Spinal cord (tissue), 10 donors: ENCODE measurements around the gene PSMD6. TPM values are rescaled to one million over a fixed set of nuclear protein-coding genes. Genes with fewer than 3 reads are reported as not detected.

Experiments used
- DNase-seq, 6 donors: peaks; one replicate each; pipeline versions ENCODE4 v3.0.0 to v3.0.0-alpha.2; 2013 to 2015; ENCODE audit warnings: low spot score in 6 of 6, low read depth in 4 of 6
- H3K27ac ChIP-seq: one replicate; pipeline ENCODE4 v1.5.1; 2013; ENCODE audit warnings: low read depth, low read length, control low read depth
- H3K27me3 ChIP-seq: one replicate; pipeline ENCODE4 v1.6.1; 2013; ENCODE audit warnings: low read length; ENCODE audit not compliant: control insufficient read depth, insufficient read depth
- H3K36me3 ChIP-seq: one replicate; pipeline ENCODE4 v1.6.1; 2013; ENCODE audit warnings: low read length; ENCODE audit not compliant: control insufficient read depth, insufficient read depth
- H3K4me1 ChIP-seq: one replicate; pipeline ENCODE4 v1.6.1; 2013; ENCODE audit warnings: low read length; ENCODE audit not compliant: control insufficient read depth, insufficient read depth
- H3K4me3 ChIP-seq: one replicate; pipeline ENCODE4 v1.5.1; 2013; ENCODE audit warnings: low read depth, low read length, control low read depth
- H3K9me3 ChIP-seq: one replicate; pipeline ENCODE4 v1.6.1; 2013; ENCODE audit warnings: low read length; ENCODE audit not compliant: control insufficient read depth, insufficient read depth
- WGBS: methylation state at CpG from one replicate; pipeline ENCODE4 v1.1.5; 2013; ENCODE audit warnings: missing lambda C conversion rate; ENCODE audit not compliant: insufficient coverage; 5-methylcytosine and 5-hydroxymethylcytosine counted together
- polyA plus RNA-seq, 2 donors: library from polyadenylated mRNA; unstranded; fragments of 120-200 nt; gene quantifications; one replicate each; pipeline ENCODE4 v1.2.1, GENCODE V29; 2013; ENCODE audit not compliant: insufficient read length in 2 of 2
- total RNA-seq, 2 donors: library from RNA; depleted of rRNA in 1 of 2; stranded (reverse); fragments of 120-200 nt in 1 of 2; fragments of >200 nt in 1 of 2; gene quantifications; one replicate each; pipeline versions ENCODE4 v1.2.3 to v1.2.4, GENCODE V29; 2013 to 2014
- donor health status: healthy.

The PSMD6 gene
- total and polyA plus RNA-seq, 4 donors: 71.0 to 101 (median 87.7) TPM

GRCh38 chr3:64059484-64060175, 36.3 kb upstream of the PSMD6 start:
- no CpG with 5 or more reads among the region's 3 CpGs for WGBS
- H3K9me3 ChIP-seq: no peaks in the 10 kb centered on the region
- H3K4me3 ChIP-seq: no peak overlapping the region
- no peak overlapping the region for H3K27ac ChIP-seq
- DNase-seq: no peak
- H3K4me1 ChIP-seq: no peaks in the 10 kb centered on the region
- no peaks in the 10 kb centered on the region for H3K36me3 ChIP-seq
- H3K27me3 ChIP-seq: no peaks in the 10 kb centered on the region

GRCh38 chr3:64058566-64058965, 35.3 kb upstream of the PSMD6 start:
- Histone ChIP-seq H3K9me3 (no peaks in the 10 kb centered on the region), H3K4me1 (no peaks in the 10 kb centered on the region), H3K36me3 (no peaks in the 10 kb centered on the region), H3K4me3 (no peak overlapping the region), H3K27me3 (no peaks in the 10 kb centered on the region), H3K27ac (no peak overlapping the region)
- peak in 1 of 6 donors; percentile 65 for DNase-seq
- WGBS: 57% methylated on average over 1 of the region's 4 CpGs

DNA sequence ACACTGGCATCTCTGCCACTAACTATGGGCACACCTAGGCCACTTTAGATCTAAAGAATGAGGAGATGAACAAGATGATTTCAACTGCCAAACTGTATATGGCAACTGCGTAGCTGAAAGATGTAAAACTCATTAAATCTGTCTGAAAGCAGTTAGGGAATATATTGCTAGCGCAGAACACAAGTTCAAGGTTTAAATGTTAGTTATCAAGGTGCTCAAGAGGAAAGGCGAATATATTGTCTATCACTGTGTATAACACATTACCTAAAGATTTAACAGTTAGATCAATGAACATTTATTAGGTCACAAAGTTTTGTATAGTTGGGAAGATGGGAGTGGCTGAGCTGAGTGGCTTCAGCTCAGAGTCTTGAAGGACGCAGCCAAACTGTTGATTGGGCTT, 33.9 kb upstream of the PSMD6 start:
- H3K27me3 ChIP-seq: no peaks in the 10 kb centered on the region
- H3K9me3 ChIP-seq: no peaks in the 10 kb centered on the region
- no peak overlapping the region for H3K4me3 ChIP-seq
- WGBS: 100% methylated on average over 1 of the region's 4 CpGs
- no peaks in the 10 kb centered on the region for H3K4me1 ChIP-seq
- H3K36me3 ChIP-seq: no peaks in the 10 kb centered on the region
- no peak overlapping the region for H3K27ac ChIP-seq
- no peak for DNase-seq

- DNase-seq: no peak
- H3K4me1 ChIP-seq: no peaks in the 10 kb centered on the region
- H3K36me3 ChIP-seq: no peaks in the 10 kb centered on the region
- no peaks in the 10 kb centered on the region for H3K9me3 ChIP-seq
- H3K4me3 ChIP-seq: no peak overlapping the region
- H3K27ac ChIP-seq: no peak overlapping the region
- H3K27me3 ChIP-seq: no peaks in the 10 kb centered on the region
- WGBS: no CpG with 5 or more reads among the region's 3 CpGs
Observed at GRCh38 chr3:64056606-64057180, 33.4 kb upstream of the PSMD6 start.

- no peak for DNase-seq
- Histone ChIP-seq H3K4me3 (no peak overlapping the region), H3K9me3 (no peaks in the 10 kb centered on the region), H3K27me3 (no peaks in the 10 kb centered on the region), H3K4me1 (no peaks in the 10 kb centered on the region), H3K27ac (no peak overlapping the region), H3K36me3 (no peaks in the 10 kb centered on the region)
- no CpG with 5 or more reads among the region's 2 CpGs for WGBS
Observed at GRCh38 chr3:64055076-64055475, 31.8 kb upstream of the PSMD6 start.

DNA sequence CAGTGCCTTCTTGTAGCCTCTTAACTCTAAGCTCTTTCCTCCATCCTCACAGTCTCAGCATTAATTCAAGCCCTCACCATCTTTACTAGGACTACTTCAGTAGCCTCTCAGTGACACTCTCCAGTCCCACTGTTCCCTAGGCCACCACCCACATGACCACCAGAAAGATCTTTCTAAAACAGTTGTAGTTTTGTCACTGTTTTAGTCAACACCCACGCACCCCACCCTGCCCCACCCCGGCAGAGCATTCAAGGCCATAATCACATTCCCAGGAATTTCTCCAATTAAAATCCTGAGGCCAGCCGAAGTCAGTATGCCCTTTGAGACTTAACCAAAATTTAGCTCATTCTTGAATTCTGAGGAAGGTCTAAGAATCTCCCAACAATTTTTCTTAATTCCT, 31.2 kb upstream of the PSMD6 start:
- 60% methylated on average over 1 of the region's 3 CpGs for WGBS
- no peaks in the 10 kb centered on the region for H3K27me3 ChIP-seq

GRCh38 chr3:64053581-64053980, 30.3 kb upstream of the PSMD6 start:
- Histone ChIP-seq H3K27me3 (no peaks in the 10 kb centered on the region), H3K36me3 (no peaks in the 10 kb centered on the region), H3K4me1 (no peaks in the 10 kb centered on the region), H3K9me3 (no peaks in the 10 kb centered on the region), H3K4me3 (no peak overlapping the region), H3K27ac (no peak overlapping the region)
- peak in 2 of 6 donors; percentile 68 to 94 for DNase-seq
- WGBS: 45% methylated on average over 2 of the region's 3 CpGs

More for the DNA sequence above, 31.2 kb upstream of the PSMD6 start:
- Histone ChIP-seq H3K4me3 (no peak overlapping the region), H3K36me3 (no peaks in the 10 kb centered on the region), H3K27ac (no peak overlapping the region), H3K4me1 (no peaks in the 10 kb centered on the region), H3K9me3 (no peaks in the 10 kb centered on the region)
- DNase-seq: no peak

- H3K4me3 ChIP-seq: no peak overlapping the region
- DNase-seq: peak in 1 of 6 donors; percentile 65
- H3K9me3 ChIP-seq: no peaks in the 10 kb centered on the region
- H3K27ac ChIP-seq: no peak overlapping the region
- H3K4me1 ChIP-seq: peaks cover under 1% of the 10 kb centered on the region
- no peaks in the 10 kb centered on the region for H3K27me3 ChIP-seq
- H3K36me3 ChIP-seq: no peaks in the 10 kb centered on the region
Observed at GRCh38 chr3:64053117-64053516, 29.8 kb upstream of the PSMD6 start.

GRCh38 chr3:64049832-64050231, 26.5 kb upstream of the PSMD6 start:
- Histone ChIP-seq H3K27ac (no peak overlapping the region), H3K4me1 (peaks cover 8% of the 10 kb centered on the region), H3K36me3 (no peaks in the 10 kb centered on the region), H3K4me3 (no peak overlapping the region), H3K27me3 (no peaks in the 10 kb centered on the region), H3K9me3 (no peaks in the 10 kb centered on the region)
- DNase-seq: no peak
- 50% methylated on average over 4 of the region's 4 CpGs for WGBS

DNA sequence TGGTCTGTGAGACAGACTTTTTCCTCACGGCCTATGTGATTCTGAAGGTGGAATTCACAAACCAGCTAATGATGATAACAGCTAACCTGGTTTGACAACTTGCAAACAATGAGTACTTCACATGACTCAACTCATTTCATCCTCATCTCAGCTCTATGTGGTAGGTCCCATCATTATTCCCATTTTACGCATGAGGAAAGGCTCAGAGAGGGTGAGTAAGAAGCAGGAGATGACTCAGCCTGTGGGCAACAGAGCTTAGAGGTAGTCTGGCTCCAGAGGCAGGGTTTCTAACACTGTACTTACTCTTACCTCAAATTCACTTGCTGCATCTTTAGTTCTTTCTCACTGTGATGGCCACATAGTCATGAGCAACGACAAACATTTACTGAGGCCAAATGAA, 25.8 kb upstream of the PSMD6 start:
- H3K27ac ChIP-seq: peak overlapping the region; percentile 15
- H3K4me3 ChIP-seq: no peak overlapping the region
- WGBS: 29% methylated on average over 1 of the region's 3 CpGs
- no peaks in the 10 kb centered on the region for H3K9me3 ChIP-seq
- DNase-seq: no peak
- H3K27me3 ChIP-seq: no peaks in the 10 kb centered on the region
- peaks cover 8% of the 10 kb centered on the region for H3K4me1 ChIP-seq
- H3K36me3 ChIP-seq: no peaks in the 10 kb centered on the region
